GM21786 (cell line): Measurements from ENCODE around the gene ZNF468.
"Not testable (repeated sequence)": the region's sequence is repeated elsewhere in the genome, so short reads cannot be mapped to it uniquely, and the experiment has no call there.

ENCODE experiments used
- ATAC-seq: cut with Tn5 transposase; IDR thresholded peaks from one replicate; pipeline ENCODE4 v1.9.1; 2021; ENCODE audit not compliant: unreplicated experiment

ZNF468 gene

DNA sequence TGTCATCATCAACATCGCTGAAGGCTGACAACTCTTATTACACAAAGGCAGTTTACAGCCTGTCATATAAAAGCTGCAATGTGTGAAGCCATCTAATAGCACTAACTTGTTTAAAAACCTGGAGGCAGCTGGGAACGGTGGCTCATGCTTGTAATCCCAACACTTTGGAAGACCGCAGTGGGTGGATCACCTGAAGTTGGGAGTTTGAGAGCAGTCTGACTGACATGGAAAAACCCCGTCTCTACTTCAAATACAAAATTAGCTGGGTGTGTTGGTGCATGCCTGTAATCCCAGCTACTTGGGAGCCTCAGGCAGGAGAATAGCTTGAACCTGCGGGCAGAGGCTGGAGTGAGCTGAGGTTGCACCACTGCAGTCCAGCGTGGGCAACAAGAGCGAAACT is 27.6 kb downstream of the ZNF468 start:
- not testable (repeated sequence) for ATAC-seq

- ATAC-seq, result no peak
Observed at GRCh38 chr19:52825765-52826164, 31.7 kb downstream of the ZNF468 start.

GRCh38 chr19:52823676-52824075 is 33.7 kb downstream of the ZNF468 start:
- ATAC-seq, result no peak

- peak; percentile 91 for ATAC-seq
Observed at GRCh38 chr19:52821204-52821960, 36.0 kb downstream of the ZNF468 start, which contains the start of gene ZNF28. Gene ZNF28 (minus strand): TSS chr19:52821633. CDS start chr19:52817958, 3,675 bp downstream.

DNA sequence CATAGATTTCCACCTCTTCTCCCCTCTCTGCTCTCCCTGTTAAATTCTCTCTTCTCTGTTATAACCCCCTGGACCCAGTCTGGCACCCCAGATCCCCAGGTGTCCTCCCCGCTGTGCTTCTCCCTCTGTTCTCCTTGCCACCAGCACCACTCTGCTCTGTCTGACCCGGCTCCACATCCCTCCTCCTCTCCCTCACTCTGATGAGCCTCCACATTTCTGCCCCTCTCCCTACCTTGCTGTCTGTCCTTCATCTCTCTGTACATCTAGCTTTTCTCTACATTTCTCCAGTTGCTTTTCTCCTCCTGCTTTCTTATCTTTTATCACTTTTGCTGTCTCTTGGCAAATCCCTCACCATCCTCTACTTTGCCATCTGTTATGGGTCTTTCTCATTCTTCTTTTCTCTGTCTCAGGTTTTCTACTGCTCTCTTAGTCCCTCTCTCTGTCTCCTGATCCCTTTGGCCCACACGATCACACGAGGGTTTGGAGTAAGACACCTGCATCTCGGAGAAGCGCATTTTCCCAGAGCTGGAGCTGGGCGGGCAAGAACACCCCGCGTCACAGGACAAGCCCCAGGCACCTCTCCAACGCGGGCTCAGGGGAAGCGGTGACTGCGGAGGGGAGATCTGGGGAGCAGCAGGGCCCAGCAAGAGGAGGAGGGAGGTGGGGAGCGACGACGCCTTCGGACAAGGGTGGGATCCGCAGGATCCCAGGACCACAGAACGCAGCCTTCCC is 36.8 kb downstream of the ZNF468 start:
- ATAC-seq, result not testable (repeated sequence)

GRCh38 chr19:52809801-52810200 is 47.6 kb downstream of the ZNF468 start:
- no peak for ATAC-seq

GRCh38 chr19:52799950-52800640 is 57.3 kb downstream of the ZNF468 start:
- ATAC-seq, result not testable (repeated sequence)

GRCh38 chr19:52789440-52789839 is 68.0 kb downstream of the ZNF468 start:
- ATAC-seq, result no peak
